GM21619 (cell line): Measurements from ENCODE around the gene SPP1.
"Not testable (repeated sequence)": the region's sequence is repeated elsewhere in the genome, so short reads cannot be mapped to it uniquely, and the experiment has no call there.

Experiments used
- ATAC-seq: cut with Tn5 transposase; IDR thresholded peaks from one replicate; pipeline ENCODE4 v1.9.1; 2021; ENCODE audit not compliant: unreplicated experiment

SPP1 gene

DNA sequence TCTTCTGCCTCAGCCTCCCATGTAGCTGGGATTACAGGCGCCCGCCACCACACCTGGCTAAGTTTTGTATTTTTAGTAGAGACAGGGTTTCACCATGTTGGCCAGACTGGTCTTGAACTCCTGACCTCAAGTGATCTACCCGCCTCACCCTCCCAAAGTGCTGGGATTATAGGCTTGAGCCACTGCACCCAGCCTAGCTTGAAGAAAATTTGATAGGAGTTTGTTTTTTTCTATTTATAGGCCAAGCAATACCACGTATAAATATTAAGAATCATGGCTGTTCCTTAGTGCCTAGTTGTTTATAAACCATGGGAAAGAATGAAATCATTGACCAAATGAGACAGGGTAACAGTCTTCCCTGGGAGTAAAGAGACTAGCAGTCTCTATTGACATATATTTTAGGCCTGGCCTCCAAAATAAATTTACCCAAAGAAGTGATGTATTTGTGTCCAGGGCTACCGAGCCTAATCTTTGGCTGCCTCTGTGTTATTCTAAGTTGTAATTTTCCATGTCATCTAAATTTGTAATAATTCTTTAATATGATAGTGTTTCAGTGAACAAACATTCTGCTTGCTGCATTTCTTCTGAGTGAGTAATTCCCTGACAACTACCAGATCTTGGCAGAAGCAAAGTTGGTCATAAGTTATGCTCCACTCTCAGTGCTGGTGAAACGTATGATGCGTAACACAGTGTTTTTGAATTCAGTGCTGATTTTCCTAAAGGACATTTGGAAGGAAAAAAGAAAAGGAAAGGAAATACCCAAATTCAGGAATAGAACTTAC lies 42.2 kb downstream of the SPP1 start:
- ATAC-seq = no peak

DNA sequence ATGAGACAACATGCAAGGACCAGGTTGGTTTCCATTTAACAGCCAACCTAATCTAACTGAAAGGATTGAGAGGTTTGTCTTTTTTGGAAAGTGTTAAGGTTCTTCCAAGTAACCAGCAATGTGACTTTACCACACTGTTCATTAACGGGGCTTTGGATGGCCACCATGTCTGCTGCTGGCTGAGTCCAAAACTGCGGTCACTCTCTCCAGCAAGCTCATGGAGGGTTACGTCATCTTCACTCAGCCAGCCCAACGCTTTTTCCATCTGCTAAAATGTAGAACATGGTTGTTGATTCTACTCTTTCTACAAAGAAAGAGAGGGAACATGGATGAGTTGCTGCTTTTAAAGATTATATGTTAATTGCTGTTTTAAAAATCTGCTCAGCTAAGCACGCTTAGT lies 43.0 kb downstream of the SPP1 start:
- no peak for ATAC-seq

DNA sequence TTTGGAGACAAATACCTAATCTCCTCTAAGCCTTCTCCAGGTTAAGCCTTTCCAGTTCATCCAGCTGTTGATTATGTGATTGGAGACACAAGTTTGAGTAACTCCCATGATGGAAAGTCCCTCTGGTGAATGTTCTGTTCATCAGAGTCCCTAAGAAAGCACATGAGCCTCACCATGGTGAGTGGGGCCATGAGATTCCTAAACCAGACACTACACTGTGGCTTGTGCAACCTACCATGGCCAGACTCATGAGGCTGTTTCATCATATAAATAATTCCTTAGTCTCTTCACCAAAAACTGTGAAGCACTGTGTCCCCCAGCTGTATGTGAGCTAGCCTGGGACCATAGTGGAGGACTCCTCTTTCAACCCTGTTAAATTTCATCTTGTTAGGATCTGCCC lies 46.3 kb downstream of the SPP1 start:
- ATAC-seq = no peak

DNA sequence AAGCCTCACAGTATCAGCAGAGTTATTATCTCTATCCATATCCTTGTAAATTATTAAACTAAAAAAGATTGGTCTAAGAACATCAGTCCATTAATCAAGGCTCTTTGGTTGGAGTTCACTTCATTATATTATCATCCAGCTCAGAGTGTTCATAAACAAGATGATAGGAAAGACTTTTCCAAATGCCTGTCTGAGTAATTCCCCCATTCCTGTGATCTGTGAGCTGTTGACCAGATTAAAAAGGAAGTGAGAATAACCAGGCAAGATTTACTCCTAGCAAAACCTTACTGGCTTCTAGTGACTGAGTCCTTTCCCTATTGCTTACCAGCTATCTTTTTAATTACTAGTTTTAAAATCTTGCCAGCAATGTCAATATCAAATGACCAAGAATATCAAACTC lies 46.8 kb downstream of the SPP1 start:
- ATAC-seq = no peak

DNA sequence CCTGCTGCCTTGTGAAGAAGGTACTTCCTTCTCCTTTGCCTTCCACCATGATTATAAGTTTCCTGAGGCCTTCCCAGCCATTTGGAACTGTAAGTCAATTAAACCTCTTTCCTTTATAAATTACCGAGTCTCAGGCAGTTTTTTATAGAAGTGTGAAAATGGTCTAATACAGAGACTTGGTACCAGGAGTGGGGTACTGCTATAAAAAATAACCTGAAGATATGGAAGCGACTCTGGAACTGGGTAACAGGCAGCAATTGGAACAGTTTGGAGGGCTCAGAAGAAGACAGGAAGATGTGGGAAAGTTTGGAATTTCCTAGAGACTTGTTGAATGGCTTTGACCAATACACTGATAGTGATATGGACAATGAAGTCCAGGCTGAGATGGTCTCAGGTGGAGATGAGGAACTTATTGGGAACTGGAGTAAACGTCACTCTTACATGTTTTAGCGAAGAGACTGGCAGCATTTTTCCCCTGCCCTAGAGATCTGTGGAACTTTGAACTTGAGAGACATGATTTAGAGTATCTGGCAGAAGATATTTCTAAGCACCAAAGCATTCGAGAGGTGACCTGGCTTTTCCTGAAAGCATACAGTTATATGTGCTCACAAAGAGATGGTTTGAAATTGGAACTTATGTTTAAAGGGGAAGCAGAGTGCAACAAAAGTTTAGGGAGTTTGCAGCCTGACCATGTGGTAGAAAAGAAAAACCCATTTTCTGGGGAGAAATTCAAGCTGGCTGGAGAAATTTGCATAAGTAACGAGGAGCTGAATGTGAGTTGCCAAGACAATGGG lies 50.6 kb downstream of the SPP1 start:
- ATAC-seq = not testable (repeated sequence)

DNA sequence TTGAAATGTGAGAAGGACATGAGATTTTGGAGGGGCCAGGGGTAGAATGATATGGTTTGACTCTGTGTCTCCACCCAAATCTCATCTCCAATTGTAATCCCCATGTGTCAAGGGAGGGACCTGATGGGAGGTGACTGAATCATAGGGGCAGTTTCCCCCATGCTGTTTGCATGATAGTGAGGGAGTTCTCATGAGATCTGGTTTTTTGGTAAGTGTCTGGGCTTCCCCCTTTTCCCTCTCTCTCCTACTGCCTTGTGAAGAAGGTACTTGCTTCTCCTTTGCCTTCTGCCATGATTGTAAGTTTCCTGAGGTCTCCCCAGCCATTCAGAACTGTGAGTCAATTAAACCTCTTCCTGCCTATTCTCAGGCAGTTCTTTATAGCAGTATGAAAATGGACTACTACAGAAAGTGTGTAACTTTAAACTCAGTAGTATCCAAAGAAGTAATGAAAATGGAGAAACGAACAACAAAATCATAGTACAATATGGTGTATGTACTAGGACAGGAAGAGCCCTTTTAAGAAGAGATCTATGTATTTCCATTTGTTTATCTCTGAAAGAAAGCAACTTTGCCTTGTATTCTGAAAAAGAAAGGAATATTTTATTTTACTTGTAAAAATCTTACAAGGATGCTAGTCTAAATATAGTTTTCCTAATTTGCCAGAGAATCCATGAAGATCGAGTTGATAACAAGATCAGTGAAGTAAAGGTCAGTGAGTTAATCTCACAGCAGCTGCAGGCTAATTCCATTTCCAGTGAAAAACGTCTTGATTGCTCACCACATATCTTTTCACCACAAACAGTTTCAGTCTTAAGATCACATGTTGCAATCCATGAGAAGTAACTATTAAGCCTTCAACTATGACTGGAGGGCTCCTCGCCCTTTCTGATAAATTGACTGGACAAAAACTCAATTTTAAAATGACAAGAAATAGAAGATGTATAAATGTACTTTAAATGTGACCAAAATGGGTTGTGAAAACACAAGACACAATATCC lies 52.4 kb downstream of the SPP1 start:
- ATAC-seq = no peak

DNA sequence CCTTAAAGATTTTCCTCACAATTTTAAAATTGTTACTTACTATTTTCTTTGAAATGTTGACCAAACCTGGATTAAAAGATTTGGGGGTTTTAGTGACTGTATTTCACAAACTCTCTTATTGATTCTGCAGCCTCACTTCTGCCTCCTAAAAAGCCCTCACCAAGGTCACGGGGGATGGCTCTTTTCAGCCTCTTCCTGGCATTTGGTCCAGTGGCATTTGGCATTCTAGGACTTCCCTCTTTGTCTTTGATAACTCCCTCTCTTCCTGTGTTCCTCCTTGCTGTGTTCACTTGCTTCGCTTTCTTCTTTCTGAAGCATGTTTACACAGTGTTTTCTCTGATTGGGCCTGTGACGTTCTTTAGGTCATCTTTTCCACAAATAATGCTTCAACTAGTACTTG lies 53.4 kb downstream of the SPP1 start:
- no peak for ATAC-seq

DNA sequence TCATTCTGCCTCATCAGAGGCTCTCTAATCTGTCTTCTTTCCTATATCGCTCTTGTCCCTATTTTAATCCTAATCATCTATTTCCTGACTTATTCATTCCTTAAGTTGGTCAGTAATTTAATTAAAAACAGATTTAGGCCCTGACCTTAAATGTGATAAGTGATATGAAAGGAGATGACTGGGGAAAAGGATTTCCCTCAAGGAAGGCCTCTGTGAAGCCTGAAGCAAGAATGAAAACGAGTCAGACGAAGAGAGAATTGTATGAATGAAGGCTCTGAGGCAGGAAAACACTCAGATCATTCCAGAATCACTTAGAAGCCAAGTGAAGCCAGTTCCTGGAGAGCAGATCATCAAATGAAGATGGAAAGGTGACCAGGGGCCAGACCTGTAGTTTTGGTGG lies 54.0 kb downstream of the SPP1 start:
- no peak for ATAC-seq

DNA sequence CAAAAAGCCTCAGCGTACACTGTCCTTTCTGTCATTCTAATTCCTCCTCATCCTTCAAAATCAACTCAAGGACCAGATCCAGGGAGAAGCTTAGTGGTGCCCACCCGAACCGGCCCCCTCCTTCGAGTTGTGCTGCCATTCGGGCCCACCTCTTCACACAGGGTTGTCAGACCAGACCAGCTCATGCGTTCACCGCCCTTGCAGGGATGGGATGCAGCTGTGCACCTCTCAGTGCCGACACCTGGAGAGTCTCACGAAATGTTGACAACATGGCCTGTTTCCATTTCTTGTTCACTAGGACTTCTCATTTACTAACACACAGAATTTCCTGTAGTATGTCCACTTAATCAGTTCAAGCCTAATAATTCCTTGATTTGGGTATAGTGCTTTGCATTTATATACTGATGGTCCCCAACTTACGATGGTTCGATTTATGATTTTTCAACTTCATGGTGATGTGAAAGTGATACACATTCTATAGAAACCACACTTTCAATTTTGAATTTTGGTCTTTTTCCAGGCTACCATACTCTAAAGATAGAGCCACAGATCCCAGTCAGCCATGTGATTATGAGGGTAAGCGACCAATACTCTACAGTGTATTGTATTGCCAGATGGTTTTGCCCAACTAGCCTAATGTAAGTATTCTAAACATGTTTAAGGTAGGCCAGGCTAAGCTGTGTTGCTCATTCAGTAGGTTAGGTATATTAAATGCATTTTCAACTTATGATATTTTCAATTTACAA lies 55.2 kb downstream of the SPP1 start:
- ATAC-seq = no peak
